Left lung (tissue), 10 donors: ENCODE data around the gene KLHDC10. TPM values are rescaled to one million over a fixed set of nuclear protein-coding genes. Genes with fewer than 3 reads are reported as not detected.

Source experiments
- ATAC-seq: fragments of 200-7000 bp; cut with Tn5 transposase; one replicate; pipeline ENCODE4 v1.9.1; 2020; ENCODE audit warnings: moderate library complexity
- DNase-seq, 4 donors: peaks; one replicate each; pipeline ENCODE4 v3.0.0-alpha.2; 2013 to 2020
- H3K27ac ChIP-seq, 2 donors: fragments of 200-600 bp; sonication (generic) in 1 of 2; one replicate each; pipeline versions ENCODE4 v1.5.0 to v1.8.0; 2020 to 2021
- H3K27me3 ChIP-seq, 2 donors: fragments of 200-600 bp; sonication (generic) in 1 of 2; one replicate each; pipeline versions ENCODE4 v1.5.0 to v1.8.0; 2020 to 2021
- H3K36me3 ChIP-seq, 2 donors: fragments of 200-600 bp; sonication (generic) in 1 of 2; one replicate each; pipeline versions ENCODE4 v1.5.0 to v1.8.0; 2020 to 2021
- H3K4me1 ChIP-seq, 2 donors: fragments of 200-600 bp; one replicate each; pipeline ENCODE4 v1.8.0; 2021
- H3K4me3 ChIP-seq, 2 donors: fragments of 200-600 bp; sonication (generic) in 1 of 2; one replicate each; pipeline versions ENCODE4 v1.5.0 to v1.8.0; 2020 to 2021; ENCODE audit warnings: mild to moderate bottlenecking in 1 of 2
- H3K9me3 ChIP-seq, 2 donors: fragments of 200-600 bp; sonication (generic) in 1 of 2; one replicate each; pipeline versions ENCODE4 v1.5.0 to v1.8.0; 2020 to 2021
- CTCF ChIP-seq, 2 donors: fragments of 200-600 bp; sonication (generic) in 1 of 2; IDR thresholded peaks; one replicate each; pipeline versions ENCODE4 v1.5.0 to v1.8.0; 2021; ENCODE audit warnings: antibody characterized with exemption in 2 of 2
- intact Hi-C, 2 donors: fragments of 100-400 bp; cut with DNase I; formaldehyde crosslinking; loops; one replicate each; pipeline versions ENCODE4 v1.11.2 to v1.14.2; 2022
- polyA plus RNA-seq, 6 donors: library from polyadenylated mRNA; unstranded; fragments of 120-200 nt; gene quantifications; one replicate each; pipeline ENCODE4 v1.2.1, GENCODE V29; 2013; ENCODE audit not compliant: insufficient read length in 6 of 6
- total RNA-seq, 2 donors: library from RNA; stranded (reverse); fragmentation: NEBNext Ultra II Directional; extraction: Animal tissue kit (Norgen Biotek cat#: 25700); gene quantifications; one replicate each; pipeline ENCODE4 v1.2.1, GENCODE V29; 2021
- donor health status: DM: no; HTN: yes; CAD: no.
- donor health status: DM: no; HTN: no; CAD: no.

The KLHDC10 gene
- total and polyA plus RNA-seq, 8 donors = 33.3 to 39.7 (median 37.9) TPM

GRCh38 chr7:130129011-130129411 lies 58.7 kb downstream of the KLHDC10 start:
- no peaks in the 10 kb centered on the region for H3K4me1 ChIP-seq
- no peaks in the 10 kb centered on the region for H3K27me3 ChIP-seq
- peak in 2 of 4 donors; percentile 65 for DNase-seq
- TF ChIP-seq CTCF (IDR thresholded peaks at IDR 0.05) = no peak
- no peak overlapping the region for H3K27ac ChIP-seq
- intact Hi-C loops = no loop called here
- no peak for ATAC-seq
- no peak overlapping the region for H3K4me3 ChIP-seq
- peaks cover 0 to 92% of the 10 kb centered on the region in 2 donors for H3K36me3 ChIP-seq
- no peaks in the 10 kb centered on the region for H3K9me3 ChIP-seq

GRCh38 chr7:130131191-130131834 lies 61.0 kb downstream of the KLHDC10 start:
- Histone ChIP-seq H3K27me3 (no peaks in the 10 kb centered on the region), H3K27ac (no peak overlapping the region), H3K4me3 (no peak overlapping the region), H3K9me3 (no peaks in the 10 kb centered on the region), H3K4me1 (no peaks in the 10 kb centered on the region), H3K36me3 (peaks cover 0 to 89% of the 10 kb centered on the region in 2 donors)
- DNase-seq (no peak), ATAC-seq (no peak)
- no peak for TF ChIP-seq CTCF (IDR thresholded peaks at IDR 0.05)
- intact Hi-C loops = no loop called here

- ATAC-seq = no peak
- peaks cover 0 to 89% of the 10 kb centered on the region in 2 donors for H3K36me3 ChIP-seq
Observed at GRCh38 chr7:130131964-130132875, 61.9 kb downstream of the KLHDC10 start.

GRCh38 chr7:130133029-130133782 lies 62.9 kb downstream of the KLHDC10 start:
- Histone ChIP-seq H3K9me3 (no peaks in the 10 kb centered on the region), H3K4me1 (no peaks in the 10 kb centered on the region), H3K27me3 (no peaks in the 10 kb centered on the region), H3K27ac (no peak overlapping the region), H3K36me3 (peaks cover 0 to 89% of the 10 kb centered on the region in 2 donors), H3K4me3 (no peak overlapping the region)
- ATAC-seq = no peak
- TF ChIP-seq CTCF (IDR thresholded peaks at IDR 0.05) = no peak
- DNase-seq = no peak
- intact Hi-C loops = no loop called here

More at GRCh38 chr7:130131964-130132875, 61.9 kb downstream of the KLHDC10 start:
- no peaks in the 10 kb centered on the region for H3K27me3 ChIP-seq
- no peak overlapping the region for H3K27ac ChIP-seq
- intact Hi-C loops = no loop called here
- TF ChIP-seq CTCF (IDR thresholded peaks at IDR 0.05) = no peak
- no peaks in the 10 kb centered on the region for H3K4me1 ChIP-seq
- DNase-seq = no peak
- H3K9me3 ChIP-seq = no peaks in the 10 kb centered on the region
- no peak overlapping the region for H3K4me3 ChIP-seq
